RWPE2 (cell line): Measurements from ENCODE around the gene C20orf204.

Source experiments
- ATAC-seq: fragments of 200-7000 bp; cut with Tn5 transposase; 3 replicates; pipeline ENCODE4 v1.9.1; 2021; ENCODE audit warnings: low read depth
- DNase-seq: peaks from one replicate; pipeline ENCODE4 v3.0.0-alpha.2; 2020; ENCODE audit warnings: low spot score
- H3K27ac ChIP-seq: fragments of 450-650 bp; 2 replicates; pipeline ENCODE4 v1.5.1; 2017; ENCODE audit warnings: mild to moderate bottlenecking; ENCODE audit not compliant: poor library complexity, severe bottlenecking
- H3K27me3 ChIP-seq: fragments of 250-450 bp; sonication (Bioruptor Pico); 2 replicates; pipeline ENCODE4 v1.5.1; 2021; ENCODE audit warnings: mild to moderate bottlenecking, moderate library complexity; ENCODE audit not compliant: insufficient read depth, poor library complexity, severe bottlenecking
- H3K36me3 ChIP-seq: fragments of 250-450 bp; sonication (Bioruptor Pico); 2 replicates; pipeline ENCODE4 v1.5.1; 2020; ENCODE audit warnings: low read depth, mild to moderate bottlenecking, moderate library complexity
- H3K4me1 ChIP-seq: fragments of 250-450 bp; sonication (Bioruptor Pico); 2 replicates; pipeline ENCODE4 v1.5.1; 2021; ENCODE audit warnings: mild to moderate bottlenecking, moderate library complexity; ENCODE audit not compliant: insufficient read depth, poor library complexity, severe bottlenecking
- H3K4me3 ChIP-seq: fragments of 250-450 bp; sonication (Bioruptor Pico); 2 replicates; pipeline ENCODE4 v1.5.1; 2021; ENCODE audit warnings: mild to moderate bottlenecking, moderate library complexity; ENCODE audit not compliant: severe bottlenecking
- H3K9me3 ChIP-seq: fragments of 250-450 bp; sonication (Bioruptor Pico); 2 replicates; pipeline ENCODE4 v1.5.1; 2021; ENCODE audit warnings: mild to moderate bottlenecking, moderate library complexity; ENCODE audit not compliant: severe bottlenecking
- TF ChIP-seq, protein P1 (sequence below): fragments of 450-650 bp; IDR thresholded peaks from one replicate; pipeline ENCODE4 v1.5.1; 2017; ENCODE audit warnings: mild to moderate bottlenecking, moderate library complexity; ENCODE audit not compliant: poor library complexity, severe bottlenecking

C20orf204 gene

GRCh38 chr20:64056889-64057627 is 21.1 kb downstream of the C20orf204 start:
- TF ChIP-seq, protein P1, sequence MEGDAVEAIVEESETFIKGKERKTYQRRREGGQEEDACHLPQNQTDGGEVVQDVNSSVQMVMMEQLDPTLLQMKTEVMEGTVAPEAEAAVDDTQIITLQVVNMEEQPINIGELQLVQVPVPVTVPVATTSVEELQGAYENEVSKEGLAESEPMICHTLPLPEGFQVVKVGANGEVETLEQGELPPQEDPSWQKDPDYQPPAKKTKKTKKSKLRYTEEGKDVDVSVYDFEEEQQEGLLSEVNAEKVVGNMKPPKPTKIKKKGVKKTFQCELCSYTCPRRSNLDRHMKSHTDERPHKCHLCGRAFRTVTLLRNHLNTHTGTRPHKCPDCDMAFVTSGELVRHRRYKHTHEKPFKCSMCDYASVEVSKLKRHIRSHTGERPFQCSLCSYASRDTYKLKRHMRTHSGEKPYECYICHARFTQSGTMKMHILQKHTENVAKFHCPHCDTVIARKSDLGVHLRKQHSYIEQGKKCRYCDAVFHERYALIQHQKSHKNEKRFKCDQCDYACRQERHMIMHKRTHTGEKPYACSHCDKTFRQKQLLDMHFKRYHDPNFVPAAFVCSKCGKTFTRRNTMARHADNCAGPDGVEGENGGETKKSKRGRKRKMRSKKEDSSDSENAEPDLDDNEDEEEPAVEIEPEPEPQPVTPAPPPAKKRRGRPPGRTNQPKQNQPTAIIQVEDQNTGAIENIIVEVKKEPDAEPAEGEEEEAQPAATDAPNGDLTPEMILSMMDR = no peak
- ATAC-seq (no peak), DNase-seq (peak; percentile 82)
- Histone ChIP-seq H3K36me3 (no peaks in the 10 kb centered on the region), H3K4me1 (no peaks in the 10 kb centered on the region), H3K27ac (no peak overlapping the region), H3K4me3 (no peak overlapping the region), H3K9me3 (no peaks in the 10 kb centered on the region), H3K27me3 (no peaks in the 10 kb centered on the region)

DNA sequence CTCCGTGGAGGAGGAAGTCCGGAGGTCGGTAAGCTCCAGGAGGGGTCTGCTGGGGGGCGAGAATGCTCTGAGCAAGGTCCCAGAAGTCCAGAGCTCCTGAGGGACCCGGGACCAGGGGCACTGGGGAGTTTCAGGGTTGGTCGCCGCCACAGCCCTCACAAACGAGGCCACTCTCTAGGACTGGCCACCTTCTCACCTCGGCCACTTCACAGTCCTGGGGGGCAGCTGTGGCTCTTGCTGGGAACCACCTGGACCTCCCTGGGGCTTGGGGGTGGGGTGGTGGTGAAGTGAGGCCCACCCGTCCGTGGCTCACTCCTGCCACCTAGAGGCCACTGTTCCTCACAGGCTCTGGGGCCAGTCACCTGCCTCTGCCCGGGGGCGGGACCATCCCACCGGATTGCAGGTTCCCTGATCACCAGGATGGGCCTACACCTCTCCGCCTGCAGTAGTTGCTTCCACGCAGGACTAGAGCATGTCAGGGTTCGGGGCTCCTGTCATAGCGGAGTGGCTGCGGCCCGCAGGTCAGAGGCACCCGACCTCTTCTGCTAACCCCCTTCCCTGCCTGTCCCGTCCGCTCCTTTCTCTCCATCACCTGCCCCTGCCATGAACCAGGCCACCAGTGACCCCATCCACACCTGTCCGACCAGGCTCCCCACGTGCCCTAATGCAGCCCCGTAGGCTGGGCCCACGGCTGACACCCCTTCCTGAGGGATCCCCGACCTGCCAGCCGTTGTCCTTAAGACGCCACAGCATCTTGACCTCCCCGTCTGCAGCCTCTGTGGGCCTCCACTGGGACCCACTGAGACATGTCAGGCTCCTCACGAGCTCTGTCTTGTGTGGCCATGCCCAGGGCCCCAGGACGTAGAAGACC is 21.9 kb downstream of the C20orf204 start:
- TF ChIP-seq, protein P1 = peak; percentile 100
- no peaks in the 10 kb centered on the region for H3K4me1 ChIP-seq
- H3K9me3 ChIP-seq = no peaks in the 10 kb centered on the region
- no peaks in the 10 kb centered on the region for H3K27me3 ChIP-seq
- ATAC-seq = peak; percentile 69
- peak; percentile 97 for DNase-seq
- H3K4me3 ChIP-seq = no peak overlapping the region
- H3K36me3 ChIP-seq = no peaks in the 10 kb centered on the region
- H3K27ac ChIP-seq = no peak overlapping the region

GRCh38 chr20:64058536-64058935 is 22.6 kb downstream of the C20orf204 start:
- no peak for ATAC-seq
- DNase-seq = no peak

DNA sequence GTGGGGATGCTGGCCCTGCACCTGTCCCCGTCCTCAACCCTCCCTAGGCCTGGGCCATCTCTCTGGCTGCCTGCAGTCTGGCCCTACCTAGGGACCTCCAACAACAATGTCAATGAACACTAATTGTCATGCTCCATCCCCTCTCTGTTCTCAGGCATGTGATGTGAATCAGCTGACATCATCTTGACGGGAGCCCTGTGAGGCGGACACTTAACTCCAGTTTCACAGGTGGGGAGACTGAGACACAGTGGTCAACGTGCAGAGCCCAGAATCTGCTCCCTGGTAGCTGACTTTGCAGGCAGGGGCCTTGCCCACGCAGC is 26.3 kb downstream of the C20orf204 start:
- H3K27ac ChIP-seq = peak overlapping the region; percentile 62
- no peaks in the 10 kb centered on the region for H3K36me3 ChIP-seq
- H3K9me3 ChIP-seq = no peaks in the 10 kb centered on the region
- TF ChIP-seq, protein P1 = no peak
- no peak for ATAC-seq
- H3K4me1 ChIP-seq = peaks cover 30% of the 10 kb centered on the region
- no peaks in the 10 kb centered on the region for H3K27me3 ChIP-seq
- H3K4me3 ChIP-seq = peak overlapping the region; percentile 92
- no peak for DNase-seq

More at GRCh38 chr20:64058536-64058935, 22.6 kb downstream of the C20orf204 start:
- H3K27ac ChIP-seq = no peak overlapping the region
- H3K27me3 ChIP-seq = no peaks in the 10 kb centered on the region
- H3K36me3 ChIP-seq = no peaks in the 10 kb centered on the region
- H3K4me3 ChIP-seq = no peak overlapping the region
- no peaks in the 10 kb centered on the region for H3K4me1 ChIP-seq
- no peaks in the 10 kb centered on the region for H3K9me3 ChIP-seq
- TF ChIP-seq, protein P1 = no peak
